HG03575 (cell line): ENCODE results near the gene ERC1.
"Not testable (repeated sequence)": the region's sequence is repeated elsewhere in the genome, so short reads cannot be mapped to it uniquely, and the experiment has no call there.

Source experiments
- ATAC-seq: cut with Tn5 transposase; IDR thresholded peaks from one replicate; pipeline ENCODE4 v1.9.1; 2021; ENCODE audit not compliant: unreplicated experiment, insufficient number of reproducible peaks, low FRiP score; ENCODE audit errors: extremely low read depth

ERC1 gene

GRCh38 chr12:1252758-1253157, 261.7 kb downstream of the ERC1 start:
- ATAC-seq, result no peak

DNA sequence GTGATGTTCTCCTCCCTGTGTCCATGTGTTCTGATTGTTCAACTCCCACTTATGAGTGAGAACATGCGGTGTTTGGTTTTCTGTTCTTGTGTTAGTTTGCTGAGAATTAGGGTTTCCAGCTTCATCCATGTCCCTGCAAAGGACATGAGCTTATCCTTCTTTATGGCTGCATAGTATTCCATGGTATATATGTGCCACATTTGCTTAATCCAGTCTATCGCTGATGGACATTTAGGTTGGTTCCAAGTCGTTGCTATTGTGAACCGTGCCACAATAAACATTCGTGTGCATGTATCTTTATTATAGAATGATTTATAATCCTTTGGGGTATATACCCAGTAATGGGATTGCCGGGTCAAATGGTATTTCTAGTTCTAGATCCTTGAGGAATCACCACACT, 264.1 kb downstream of the ERC1 start:
- ATAC-seq, result not testable (repeated sequence)

GRCh38 chr12:1255854-1256253, 264.8 kb downstream of the ERC1 start:
- ATAC-seq, result not testable (repeated sequence)

- no peak for ATAC-seq
These were observed 265.3 kb downstream of the ERC1 start for GRCh38 chr12:1256285-1256684.

- ATAC-seq, result no peak
These were observed 266.0 kb downstream of the ERC1 start for GRCh38 chr12:1256991-1257390.

GRCh38 chr12:1262011-1262410, 271.0 kb downstream of the ERC1 start:
- no peak for ATAC-seq

GRCh38 chr12:1267243-1267642, 276.2 kb downstream of the ERC1 start:
- ATAC-seq, result no peak

DNA sequence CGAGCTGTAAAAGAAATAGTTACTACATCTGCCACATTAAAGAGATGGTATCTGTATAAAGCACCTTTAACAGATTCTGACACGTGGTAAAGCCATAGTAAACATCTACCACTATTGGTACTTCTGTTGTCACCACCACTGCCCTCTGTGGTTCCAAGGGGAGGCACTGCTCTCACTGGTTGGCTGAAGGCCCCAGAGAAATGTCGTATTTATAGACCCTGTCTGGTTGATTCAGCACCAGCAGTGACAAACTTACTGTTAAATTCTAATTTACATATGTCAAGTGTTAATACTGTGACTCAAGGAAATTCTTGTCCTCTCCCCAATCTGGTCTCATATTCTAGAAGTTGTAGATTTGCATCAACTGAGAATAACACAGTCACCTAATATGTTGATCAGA, 281.1 kb downstream of the ERC1 start:
- ATAC-seq, result no peak

GRCh38 chr12:1273051-1273450, 282.0 kb downstream of the ERC1 start:
- no peak for ATAC-seq

GRCh38 chr12:1277905-1278304, 286.9 kb downstream of the ERC1 start:
- ATAC-seq, result no peak

GRCh38 chr12:1279050-1279449, 288.0 kb downstream of the ERC1 start:
- ATAC-seq, result no peak

DNA sequence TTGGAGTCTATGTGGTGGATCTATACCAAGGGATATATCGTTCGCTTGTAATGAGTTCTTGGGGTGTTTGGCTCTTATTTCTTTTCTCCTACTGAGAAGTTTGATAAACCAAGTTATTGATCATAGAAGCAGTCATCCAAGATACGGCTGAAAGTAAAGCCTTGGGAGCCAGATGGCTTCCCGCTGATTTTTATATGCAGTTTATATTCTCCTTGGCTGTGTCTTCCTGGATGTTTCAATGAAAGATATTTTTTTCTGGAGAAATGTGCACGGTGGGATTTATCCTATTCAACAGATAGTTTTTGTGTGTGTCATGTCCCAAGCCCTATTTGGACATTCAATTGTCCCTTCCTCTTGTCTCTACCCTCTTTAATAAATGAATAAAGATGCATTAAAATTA, 289.0 kb downstream of the ERC1 start:
- no peak for ATAC-seq

GRCh38 chr12:1281683-1282366, 290.8 kb downstream of the ERC1 start:
- ATAC-seq, result no peak

DNA sequence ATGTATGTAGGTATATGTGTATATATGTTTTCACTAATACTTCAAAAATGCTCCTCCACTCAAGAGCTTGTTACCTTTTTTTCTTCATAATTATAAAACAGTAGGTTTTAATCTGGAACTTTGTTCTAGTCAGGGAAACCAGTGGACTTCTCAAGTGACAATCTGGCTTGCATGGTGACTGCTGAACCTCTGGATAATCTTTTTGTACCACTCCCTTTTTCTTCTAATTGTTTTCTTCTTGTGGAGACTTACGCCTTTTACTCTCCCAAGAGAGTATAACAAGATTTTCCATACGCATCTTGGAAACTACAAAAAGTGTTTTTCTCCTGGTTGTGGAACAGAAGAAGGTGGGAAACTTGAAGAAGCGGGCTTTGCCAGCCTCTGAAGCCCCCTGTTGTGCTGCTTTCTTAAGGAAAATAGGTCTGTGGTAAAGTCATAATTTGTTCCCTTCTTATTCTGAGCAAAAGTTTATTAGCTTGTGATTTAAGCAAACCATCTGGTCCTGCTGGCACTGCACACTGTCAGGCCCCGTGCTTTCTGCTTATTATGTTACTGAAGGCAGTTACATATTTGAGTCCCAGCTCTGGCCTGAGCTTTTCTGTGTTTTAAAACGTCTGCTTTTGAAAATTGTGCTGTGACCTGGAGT, 291.8 kb downstream of the ERC1 start:
- no peak for ATAC-seq

GRCh38 chr12:1283316-1283715, 292.3 kb downstream of the ERC1 start:
- no peak for ATAC-seq

DNA sequence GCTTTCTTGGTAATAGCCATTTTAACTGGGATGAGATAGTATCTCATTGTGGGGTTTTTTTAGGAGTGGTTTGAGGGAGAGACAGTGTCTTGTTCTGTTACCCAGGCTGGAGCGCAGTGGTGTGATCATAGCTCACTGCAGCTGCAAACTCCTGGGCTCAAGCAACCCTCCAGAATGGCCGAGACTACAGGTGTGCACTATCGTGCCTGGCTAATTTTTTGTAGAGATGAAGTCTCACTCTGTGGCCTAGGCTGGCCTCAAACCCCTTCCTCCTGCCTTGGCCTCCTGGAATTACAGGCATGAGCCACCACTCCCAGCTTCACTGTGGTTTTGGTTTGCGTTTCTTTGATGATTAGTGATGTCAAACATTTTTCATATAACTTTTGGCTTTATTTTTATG, 293.6 kb downstream of the ERC1 start:
- no peak for ATAC-seq

- no peak for ATAC-seq
These were observed 296.5 kb downstream of the ERC1 start for GRCh38 chr12:1287446-1287975.

DNA sequence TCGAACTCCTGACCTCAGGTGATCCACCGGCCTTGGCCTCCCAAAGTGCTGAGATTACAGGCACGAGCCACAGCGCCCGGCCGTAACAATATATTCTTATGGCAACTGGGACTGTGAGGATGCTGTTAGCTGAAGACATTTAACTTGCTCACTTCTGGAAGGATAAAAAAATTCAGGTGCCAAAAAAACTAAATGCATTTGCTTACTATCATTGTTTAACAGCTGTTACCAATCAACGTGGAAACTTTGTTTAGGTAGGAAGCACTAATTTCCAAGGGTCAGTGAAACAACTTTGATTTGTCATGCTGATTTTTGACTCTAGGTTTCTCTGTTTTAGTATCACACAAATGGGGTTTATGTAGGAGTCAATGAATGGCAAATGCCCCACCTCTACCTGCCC, 297.3 kb downstream of the ERC1 start:
- ATAC-seq, result no peak

GRCh38 chr12:1289371-1290155, 298.5 kb downstream of the ERC1 start:
- no peak for ATAC-seq

DNA sequence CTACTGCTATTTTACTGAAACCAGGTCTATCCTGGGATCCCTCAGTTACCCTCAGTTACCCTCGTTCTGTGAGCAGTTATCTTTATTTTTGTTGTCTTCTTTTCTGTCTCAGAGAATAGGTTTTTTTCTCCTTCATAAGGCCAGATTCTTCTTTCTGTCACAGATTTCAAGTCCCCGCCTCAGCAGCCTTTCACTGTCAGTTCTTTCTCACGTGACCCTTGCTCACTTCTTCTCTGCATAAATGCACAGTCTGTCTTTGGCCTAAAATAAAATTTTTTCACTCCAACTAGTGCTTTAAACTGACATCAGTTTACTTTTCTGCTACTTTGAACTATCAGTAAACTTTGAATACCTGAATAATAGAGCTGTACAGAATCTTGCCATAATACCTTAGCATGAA, 299.7 kb downstream of the ERC1 start:
- no peak for ATAC-seq
